Liver (tissue), 9 donors: ENCODE results near the gene MGAT3. TPM values are rescaled to one million over a fixed set of nuclear protein-coding genes. Genes with fewer than 3 reads are reported as not detected.

Source experiments
- DNase-seq: peaks from one replicate; pipeline ENCODE4 v3.0.0-alpha.2; 2017; ENCODE audit warnings: low spot score
- H3K27ac ChIP-seq, 2 donors: one replicate each; pipeline ENCODE4 v1.7.0; 2013; ENCODE audit warnings: inconsistent platforms in 2 of 2, low read length in 2 of 2, control low read depth in 1 of 2, low read depth in 1 of 2, mild to moderate bottlenecking in 1 of 2
- H3K27me3 ChIP-seq, 4 donors: one replicate each; pipeline versions ENCODE4 v1.6.1 to v1.7.0; 2013; ENCODE audit warnings: low read length in 3 of 4, inconsistent platforms in 1 of 4, mild to moderate bottlenecking in 1 of 4, moderate library complexity in 1 of 4; ENCODE audit not compliant: control insufficient read depth in 4 of 4, insufficient read depth in 4 of 4
- H3K36me3 ChIP-seq, 4 donors: one replicate each; pipeline versions ENCODE4 v1.6.1 to v1.7.0; 2013; ENCODE audit warnings: low read length in 3 of 4, mild to moderate bottlenecking in 3 of 4, low read depth in 1 of 4, moderate library complexity in 1 of 4; ENCODE audit not compliant: control insufficient read depth in 4 of 4, insufficient read depth in 3 of 4
- H3K4me1 ChIP-seq, 4 donors: one replicate each; pipeline versions ENCODE4 v1.6.1 to v1.7.0; 2013; ENCODE audit warnings: low read length in 3 of 4, mild to moderate bottlenecking in 3 of 4, moderate library complexity in 1 of 4; ENCODE audit not compliant: control insufficient read depth in 4 of 4, insufficient read depth in 4 of 4
- H3K4me3 ChIP-seq, 3 donors: one replicate each; pipeline versions ENCODE4 v1.6.1 to v1.7.0; 2013; ENCODE audit warnings: low read length in 3 of 3, control low read depth in 1 of 3, low read depth in 1 of 3, mild to moderate bottlenecking in 1 of 3
- H3K9ac ChIP-seq, 2 donors: one replicate each; pipeline ENCODE4 v1.7.0; 2013; ENCODE audit warnings: low read length in 2 of 2, mild to moderate bottlenecking in 2 of 2, moderate library complexity in 2 of 2, control low read depth in 1 of 2, low read depth in 1 of 2
- H3K9me3 ChIP-seq, 4 donors: one replicate each; pipeline versions ENCODE4 v1.6.1 to v1.7.0; 2013; ENCODE audit warnings: low read length in 3 of 4; ENCODE audit not compliant: control insufficient read depth in 4 of 4
- ATF3 ChIP-seq: IDR thresholded peaks from 2 replicates; pipeline ENCODE4 v1.6.1; 2016; ENCODE audit warnings: antibody characterized with exemption
- CTCF ChIP-seq: fragments of 150-350 bp; IDR thresholded peaks from 2 replicates; pipeline ENCODE4 v1.5.1; 2017; ENCODE audit warnings: improper control_type of control experiment, low read depth, low read length; ENCODE audit not compliant: missing input control
- EGR1 ChIP-seq, 2 donors: IDR thresholded peaks; 2 replicates each; pipeline ENCODE4 v1.6.1; 2016 to 2018; ENCODE audit warnings: antibody characterized with exemption in 2 of 2, low read depth in 2 of 2
- FOXA1 ChIP-seq: IDR thresholded peaks from 2 replicates; pipeline ENCODE4 v1.6.1; 2016; ENCODE audit warnings: antibody characterized with exemption
- FOXA2 ChIP-seq: IDR thresholded peaks from 2 replicates; pipeline ENCODE4 v1.6.1; 2016; ENCODE audit warnings: antibody characterized with exemption
- GABPA ChIP-seq, 2 donors: IDR thresholded peaks in 1 of 2; conservative IDR thresholded peaks in 1 of 2; 2 replicates each; pipeline ENCODE4 v1.6.1; 2016; ENCODE audit warnings: antibody characterized with exemption in 2 of 2, mild to moderate bottlenecking in 1 of 2, moderate library complexity in 1 of 2
- HNF4A ChIP-seq, 2 donors: conservative IDR thresholded peaks; 2 replicates each; pipeline ENCODE4 v1.6.1; 2016; ENCODE audit warnings: antibody characterized with exemption in 2 of 2, mild to moderate bottlenecking in 2 of 2
- HNF4G ChIP-seq: IDR thresholded peaks from 2 replicates; pipeline ENCODE4 v1.6.1; 2016; ENCODE audit warnings: antibody characterized with exemption
- JUND ChIP-seq, 2 donors: IDR thresholded peaks; 2 replicates each; pipeline ENCODE4 v1.6.1; 2016; ENCODE audit warnings: antibody characterized with exemption in 2 of 2
- MAX ChIP-seq: IDR thresholded peaks from 2 replicates; pipeline ENCODE4 v1.6.1; 2016; ENCODE audit warnings: antibody characterized with exemption
- NR2F2 ChIP-seq: IDR thresholded peaks from 2 replicates; pipeline ENCODE4 v1.6.1; 2016; ENCODE audit warnings: antibody characterized with exemption
- RAD21 ChIP-seq, 2 donors: IDR thresholded peaks; 2 replicates each; pipeline ENCODE4 v1.6.1; 2016; ENCODE audit warnings: antibody characterized with exemption in 2 of 2, mild to moderate bottlenecking in 2 of 2
- REST ChIP-seq: IDR thresholded peaks from 2 replicates; pipeline ENCODE4 v1.6.1; 2016; ENCODE audit warnings: antibody characterized with exemption, mild to moderate bottlenecking
- RXRA ChIP-seq, 2 donors: IDR thresholded peaks; 2 replicates each; pipeline ENCODE4 v1.6.1; 2017 to 2018; ENCODE audit warnings: antibody characterized with exemption in 2 of 2, mild to moderate bottlenecking in 1 of 2
- SP1 ChIP-seq: IDR thresholded peaks from 2 replicates; pipeline ENCODE4 v1.6.1; 2018; ENCODE audit warnings: antibody characterized with exemption, mild to moderate bottlenecking
- TAF1 ChIP-seq: conservative IDR thresholded peaks from 2 replicates; pipeline ENCODE4 v1.6.1; 2016; ENCODE audit warnings: antibody characterized with exemption, mild to moderate bottlenecking
- YY1 ChIP-seq: IDR thresholded peaks from 2 replicates; pipeline ENCODE4 v1.6.1; 2016; ENCODE audit warnings: antibody characterized with exemption, mild to moderate bottlenecking
- ZBTB33 ChIP-seq: IDR thresholded peaks from 2 replicates; pipeline ENCODE4 v1.6.1; 2016; ENCODE audit warnings: antibody characterized with exemption
- WGBS: extraction: QIAGEN DNeasy Blood & Tissue Kit; methylation state at CpG from one replicate; pipeline ENCODE4 v1.1.7; 2013; 5-methylcytosine and 5-hydroxymethylcytosine counted together
- polyA plus RNA-seq, 2 donors: library from polyadenylated mRNA; stranded (reverse) in 1 of 2; unstranded in 1 of 2; fragments of 200-250 nt in 1 of 2; fragments of >200 nt in 1 of 2; fragmentation: Nextera tagmentation in 1 of 2; extraction: Ambion mirVana in 1 of 2; gene quantifications; one replicate each; pipeline versions ENCODE4 v1.2.1 to v1.2.3, GENCODE V29; 2013 to 2015
- total RNA-seq, 2 donors: library from RNA; depleted of rRNA; stranded (reverse); fragments of >200 nt; gene quantifications; one replicate each; pipeline ENCODE4 v1.2.3, GENCODE V29; 2014
- donor health status: healthy.
- donor health status: healthy.
- donor health status: healthy.
- donor health status: healthy.
- donor health status: healthy.

MGAT3 gene
- total and polyA plus RNA-seq, 4 donors, result 0.03 to 7.6 (median 0.10) TPM

GRCh38 chr22:39513791-39514190 is 57.0 kb downstream of the MGAT3 start:
- no peak overlapping the region for H3K27ac ChIP-seq
- DNase-seq, result no peak
- WGBS, result 90% methylated on average over 18 of the region's 18 CpGs
- no peak overlapping the region for H3K9ac ChIP-seq
- H3K9me3 ChIP-seq, result no peaks in the 10 kb centered on the region
- H3K4me3 ChIP-seq, result no peak overlapping the region
- TF ChIP-seq FOXA1 (no peak), GABPA (IDR thresholded peaks at IDR 0.05 in 1 of 2, conservative IDR thresholded peaks at IDR 0.05 in 1 of 2) (no peak), CTCF (no peak), RXRA (IDR thresholded peaks at IDR 0.05) (no peak), RAD21 (IDR thresholded peaks at IDR 0.05) (no peak), SP1 (no peak), ZBTB33 (no peak), MAX (no peak), NR2F2 (no peak), ATF3 (no peak), REST (no peak), JUND (IDR thresholded peaks at IDR 0.05) (no peak), HNF4A (conservative IDR thresholded peaks at IDR 0.05) (no peak), HNF4G (no peak), EGR1 (IDR thresholded peaks at IDR 0.05; ENCODE audit: low read depth in 2 of 2) (no peak), YY1 (no peak), FOXA2 (no peak), TAF1 (no peak)
- peaks cover 12 to 61% (median 56%) of the 10 kb centered on the region in 4 donors for H3K36me3 ChIP-seq
- peaks cover 0 to 18% (median 5%) of the 10 kb centered on the region in 4 donors for H3K4me1 ChIP-seq
- no peaks in the 10 kb centered on the region for H3K27me3 ChIP-seq
